SK-N-SH (cell line): ENCODE measurements around the gene FFAR4. TPM values are rescaled to one million over a fixed set of nuclear protein-coding genes. Genes with fewer than 3 reads are reported as not detected.

Experiments
- CTCF ChIA-PET: fragments of 300-600, 350-600 bp; formaldehyde crosslinking; extraction: SDS; loops from one replicate; lab custom pipeline; 2021; lab: Yijun Ruan, JAX
- POLR2A ChIA-PET: fragments of 350-600 bp; sonication (Branson Sonifier 250); formaldehyde crosslinking; extraction: SDS; loops from one replicate; lab custom pipeline; 2020; ENCODE audit warnings: antibody characterized with exemption, inconsistent platforms; lab: Yijun Ruan, JAX
- DNase-seq: peaks from one replicate; pipeline ENCODE4 v3.0.0; 2012
- H2AFZ ChIP-seq: fragments of 200-600 bp; sonication (generic); 2 replicates; pipeline ENCODE4 v1.8.1; 2016; ENCODE audit warnings: antibody characterized with exemption, mild to moderate bottlenecking, low read depth
- H3F3A ChIP-seq: fragments of 200-600 bp; sonication (generic); replicated peaks from 2 replicates; pipeline ENCODE3; 2016; ENCODE audit warnings: antibody characterized with exemption, mild to moderate bottlenecking; ENCODE audit not compliant: insufficient read depth
- H3K27ac ChIP-seq, 2 experiments: fragments of 200-500 bp in 1 of 2; fragments of 200-600 bp in 1 of 2; sonication (Bioruptor generic) in 1 of 2; sonication (generic), shearing (Covaris generic) in 1 of 2; 2 replicates each; pipeline versions ENCODE4 v1.5.1 to v1.6.1; 2014 to 2016; ENCODE audit warnings: low read depth in 2 of 2, inconsistent platforms in 1 of 2, low read length in 1 of 2, mild to moderate bottlenecking in 1 of 2, mixed read lengths in 1 of 2
- H3K27me3 ChIP-seq: fragments of 200-600 bp; sonication (generic), shearing (Covaris generic); 2 replicates; pipeline ENCODE4 v1.6.1; 2016; ENCODE audit warnings: mixed run types; ENCODE audit not compliant: insufficient read depth
- H3K36me3 ChIP-seq, 2 experiments: fragments of 200-500 bp in 1 of 2; fragments of 200-600 bp in 1 of 2; sonication (Bioruptor generic) in 1 of 2; sonication (generic) in 1 of 2; replicated peaks in 1 of 2; 2 replicates each; pipeline versions ENCODE3 to v1.5.1; 2014 to 2016; ENCODE audit warnings: low read length in 1 of 2, mild to moderate bottlenecking in 1 of 2; ENCODE audit not compliant: insufficient read depth in 2 of 2, control insufficient read depth in 1 of 2
- H3K4me1 ChIP-seq, 2 experiments: fragments of 200-500 bp in 1 of 2; fragments of 200-600 bp in 1 of 2; sonication (Bioruptor generic) in 1 of 2; sonication (generic), shearing (Covaris generic) in 1 of 2; 2 replicates each; pipeline versions ENCODE4 v1.5.1 to v1.6.1; 2014 to 2016; ENCODE audit warnings: low read depth in 1 of 2, low read length in 1 of 2, mixed run types in 1 of 2; ENCODE audit not compliant: insufficient read depth in 2 of 2, control insufficient read depth in 1 of 2
- H3K4me2 ChIP-seq: fragments of 200-600 bp; sonication (generic), shearing (Covaris generic); 2 replicates; pipeline ENCODE4 v1.6.1; 2017; ENCODE audit warnings: mixed run types
- H3K4me3 ChIP-seq, 2 experiments: fragments of 200-500 bp in 1 of 2; fragments of 200-600 bp in 1 of 2; sonication (Bioruptor generic) in 1 of 2; sonication (generic), shearing (Covaris generic) in 1 of 2; 2 replicates each; pipeline versions ENCODE4 v1.5.1 to v1.8.1; 2014 to 2016; ENCODE audit warnings: low read depth in 2 of 2, inconsistent platforms in 1 of 2, low read length in 1 of 2, mild to moderate bottlenecking in 1 of 2, mixed read lengths in 1 of 2, moderate library complexity in 1 of 2
- H3K79me2 ChIP-seq: fragments of 200-600 bp; sonication (generic); 2 replicates; pipeline ENCODE4 v1.8.1; 2017; ENCODE audit warnings: mild to moderate bottlenecking; ENCODE audit not compliant: insufficient read depth
- H3K9ac ChIP-seq: fragments of 200-600 bp; sonication (generic); 2 replicates; pipeline ENCODE4 v1.6.1; 2017; ENCODE audit warnings: mixed run types
- H3K9me2 ChIP-seq: fragments of 200-600 bp; sonication (generic); 2 replicates; pipeline ENCODE4 v1.6.1; 2017; ENCODE audit warnings: mixed run types
- H3K9me3 ChIP-seq: fragments of 200-600 bp; sonication (generic); 2 replicates; pipeline ENCODE4 v1.6.1; 2017; ENCODE audit warnings: mixed run types, mild to moderate bottlenecking, moderate library complexity
- H4K20me1 ChIP-seq: fragments of 200-600 bp; sonication (generic); 2 replicates; pipeline ENCODE4 v1.6.1; 2017; ENCODE audit warnings: mild to moderate bottlenecking, mixed run types; ENCODE audit not compliant: insufficient read depth
- CHD2 ChIP-seq: fragments of 150-350 bp; IDR thresholded peaks from 2 replicates; pipeline ENCODE4 v1.6.1; 2018; ENCODE audit warnings: low read length; ENCODE audit not compliant: partially characterized antibody
- ELF1 ChIP-seq: IDR thresholded peaks from 2 replicates; pipeline ENCODE4 v1.4.0; 2012
- FOXJ3 ChIP-seq: sonication (generic); formaldehyde crosslinking; IDR thresholded peaks from 2 replicates; pipeline ENCODE4 v1.5.1; 2020; ENCODE audit warnings: mild to moderate bottlenecking, missing genetic modification reagents
- GATA2 ChIP-seq: sonication (generic); formaldehyde crosslinking; IDR thresholded peaks from 2 replicates; pipeline ENCODE4 v1.5.0; 2020; ENCODE audit warnings: mild to moderate bottlenecking, missing genetic modification reagents
- IRF3 ChIP-seq: fragments of 150-350 bp; IDR thresholded peaks from 2 replicates; pipeline ENCODE4 v1.6.1; 2016; ENCODE audit warnings: mild to moderate bottlenecking, low read depth, low read length
- JUND ChIP-seq: IDR thresholded peaks from 2 replicates; pipeline ENCODE4 v1.4.0; 2012
- MEF2A ChIP-seq: IDR thresholded peaks from 2 replicates; pipeline ENCODE4 v1.4.0; 2012; ENCODE audit warnings: low read depth, borderline replicate concordance
- MXI1 ChIP-seq: IDR thresholded peaks from 2 replicates; pipeline ENCODE4 v1.6.1; 2012; ENCODE audit warnings: mild to moderate bottlenecking, low read depth, low read length, improper control_type of control experiment
- NFIC ChIP-seq: IDR thresholded peaks from 2 replicates; pipeline ENCODE4 v1.4.0; 2012; ENCODE audit warnings: borderline replicate concordance
- NRF1 ChIP-seq: IDR thresholded peaks from 2 replicates; pipeline ENCODE4 v1.6.1; 2012; ENCODE audit warnings: low read depth, mild to moderate bottlenecking, low read length
- RAD21 ChIP-seq: IDR thresholded peaks from 2 replicates; pipeline ENCODE4 v1.6.1; 2012; ENCODE audit warnings: mild to moderate bottlenecking, low read length
- RCOR1 ChIP-seq: fragments of 150-350 bp; IDR thresholded peaks from 2 replicates; pipeline ENCODE4 v1.6.1; 2017; ENCODE audit warnings: antibody characterized with exemption, low read length
- RFX5 ChIP-seq: IDR thresholded peaks from 2 replicates; pipeline ENCODE4 v1.6.1; 2012; ENCODE audit warnings: mild to moderate bottlenecking, improper control_type of control experiment, low read length
- RXRA ChIP-seq: IDR thresholded peaks from 2 replicates; pipeline ENCODE4 v1.4.0; 2012; ENCODE audit warnings: low read depth, mild to moderate bottlenecking, borderline replicate concordance
- SIN3A ChIP-seq: IDR thresholded peaks from 2 replicates; pipeline ENCODE4 v1.6.1; 2012; ENCODE audit warnings: low read depth, mild to moderate bottlenecking, low read length, moderate library complexity, borderline replicate concordance
- SMC3 ChIP-seq: IDR thresholded peaks from 2 replicates; pipeline ENCODE4 v1.6.1; 2012; ENCODE audit warnings: low read depth, low read length, improper control_type of control experiment
- TCF12 ChIP-seq: IDR thresholded peaks from 2 replicates; pipeline ENCODE4 v1.4.0; 2012
- USF1 ChIP-seq: IDR thresholded peaks from 2 replicates; pipeline ENCODE4 v1.4.0; 2012; ENCODE audit warnings: low read depth, borderline replicate concordance
- WGBS: methylation state at CpG from one replicate; pipeline ENCODE4 v1.1.6; 2017; ENCODE audit warnings: low lambda C conversion rate; 5-methylcytosine and 5-hydroxymethylcytosine counted together
- polyA plus RNA-seq, 3 experiments: library from polyadenylated mRNA; depleted of rRNA; stranded (reverse); fragments of >200 nt; gene quantifications; 2 replicates each; pipeline ENCODE4 v1.2.3, GENCODE V29; 2012
- TF ChIP-seq, protein P1 (sequence below): fragments of 150-350 bp; IDR thresholded peaks from 2 replicates; pipeline ENCODE4 v1.6.1; 2017; ENCODE audit warnings: antibody characterized with exemption, low read length, low read depth, borderline replicate concordance
- TF ChIP-seq, protein P2 (sequence below): IDR thresholded peaks from 2 replicates; pipeline ENCODE4 v1.6.1; 2012; ENCODE audit warnings: mild to moderate bottlenecking, low read depth, low read length, moderate library complexity

FFAR4 gene
- polyA plus RNA-seq, 1 of the 3 experiments (the other 2 are of a cell fraction): not detected

GRCh38 chr10:93601146-93601773 is 34.8 kb downstream of the FFAR4 start, which contains the start of gene RBP4:
TSS of gene RBP4 (minus strand) at chr10:93601235. CDS start at chr10:93601028, 207 bp downstream.
- Histone ChIP-seq H4K20me1 (no peaks in the 10 kb centered on the region), H3K27ac (no peak within 1 kb of the TSS), H3K9me2 (no peaks in the 10 kb centered on the region), H3K27me3 (peaks cover 28% of the 10 kb centered on the region; the same call in 1 of the 2 replicates), H3K9me3 (no peaks in the 10 kb centered on the region), H3K9ac (no peak within 1 kb of the TSS), H2AFZ (0 out of 2 replicates have a peak within 1 kb of the TSS, but pooled peaks have one; percentile 8), H3F3A (no peaks in the 10 kb centered on the region), H3K4me3 (peak within 1 kb of the TSS; percentile 28 to 49), H3K4me2 (peak within 1 kb of the TSS; percentile 77), H3K36me3 (no peaks in the 10 kb centered on the region), H3K79me2 (no peaks in the 10 kb centered on the region), H3K4me1 (peaks cover 0 to 5% of the 10 kb centered on the region in 2 experiments; a peak in 1 of 4 replicates)
- 0% methylated on average over 7 of the region's 63 CpGs for WGBS
- peak; percentile 62 for DNase-seq
- ChIA-PET CTCF (no interaction called here), POLR2A (no interaction called here)
- TF ChIP-seq RAD21 (no peak), MXI1 (no peak), ELF1 (no peak), SIN3A (no peak), NFIC (no peak), GATA2 (CRISPR knock-in tag) (no peak), MEF2A (no peak), CHD2 (no peak), TCF12 (no peak), USF1 (no peak), SMC3 (no peak)

DNA sequence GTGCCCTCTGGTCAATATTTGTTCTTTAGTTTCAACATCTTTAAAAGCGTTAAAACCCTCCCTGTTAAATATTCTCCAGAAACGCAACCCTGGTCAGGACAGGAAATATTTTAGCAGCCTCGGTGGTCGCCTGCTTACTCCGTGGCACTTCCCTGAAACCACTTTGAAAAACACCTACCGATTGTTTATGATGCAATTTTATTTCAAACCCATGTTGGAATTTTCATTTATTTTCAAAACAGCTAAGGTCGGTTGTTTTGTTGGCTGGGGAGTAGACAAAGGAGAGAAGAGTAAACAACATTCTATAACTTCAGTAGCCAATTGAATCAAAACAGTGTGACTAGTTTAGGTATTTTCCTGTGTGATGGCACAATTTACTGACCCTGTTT is 35.3 kb downstream of the FFAR4 start:
- CTCF ChIA-PET: no interaction called here
- Histone ChIP-seq H3K4me3 (no peak overlapping the region), H3K4me2 (peak overlapping the region; percentile 77; the same call in 1 of the 2 replicates), H3K9ac (no peak overlapping the region), H3K27me3 (peaks cover 28% of the 10 kb centered on the region; the same call in 1 of the 2 replicates), H3K4me1 (peaks cover 0 to 5% of the 10 kb centered on the region in 2 experiments; a peak in 1 of 4 replicates), H3K27ac (no peak overlapping the region), H3K79me2 (no peaks in the 10 kb centered on the region), H3K36me3 (no peaks in the 10 kb centered on the region), H3F3A (no peaks in the 10 kb centered on the region), H3K9me2 (no peaks in the 10 kb centered on the region), H2AFZ (no peak overlapping the region), H3K9me3 (no peaks in the 10 kb centered on the region), H4K20me1 (no peaks in the 10 kb centered on the region)
- POLR2A ChIA-PET: no interaction called here
- no peak for DNase-seq
- WGBS: 26% methylated on average over 7 of the region's 7 CpGs
- TF ChIP-seq USF1: no peak
- no peak for TF ChIP-seq JUND
- TF ChIP-seq RFX5: no peak
- TF ChIP-seq TCF12: no peak
- TF ChIP-seq IRF3: no peak
- TF ChIP-seq RXRA: no peak
- TF ChIP-seq NFIC: no peak
- no peak for TF ChIP-seq NRF1
- TF ChIP-seq, protein P1, sequence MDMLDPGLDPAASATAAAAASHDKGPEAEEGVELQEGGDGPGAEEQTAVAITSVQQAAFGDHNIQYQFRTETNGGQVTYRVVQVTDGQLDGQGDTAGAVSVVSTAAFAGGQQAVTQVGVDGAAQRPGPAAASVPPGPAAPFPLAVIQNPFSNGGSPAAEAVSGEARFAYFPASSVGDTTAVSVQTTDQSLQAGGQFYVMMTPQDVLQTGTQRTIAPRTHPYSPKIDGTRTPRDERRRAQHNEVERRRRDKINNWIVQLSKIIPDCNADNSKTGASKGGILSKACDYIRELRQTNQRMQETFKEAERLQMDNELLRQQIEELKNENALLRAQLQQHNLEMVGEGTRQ: no peak
- TF ChIP-seq RCOR1: no peak
- no peak for TF ChIP-seq FOXJ3 (CRISPR knock-in tag)
- TF ChIP-seq, protein P2, sequence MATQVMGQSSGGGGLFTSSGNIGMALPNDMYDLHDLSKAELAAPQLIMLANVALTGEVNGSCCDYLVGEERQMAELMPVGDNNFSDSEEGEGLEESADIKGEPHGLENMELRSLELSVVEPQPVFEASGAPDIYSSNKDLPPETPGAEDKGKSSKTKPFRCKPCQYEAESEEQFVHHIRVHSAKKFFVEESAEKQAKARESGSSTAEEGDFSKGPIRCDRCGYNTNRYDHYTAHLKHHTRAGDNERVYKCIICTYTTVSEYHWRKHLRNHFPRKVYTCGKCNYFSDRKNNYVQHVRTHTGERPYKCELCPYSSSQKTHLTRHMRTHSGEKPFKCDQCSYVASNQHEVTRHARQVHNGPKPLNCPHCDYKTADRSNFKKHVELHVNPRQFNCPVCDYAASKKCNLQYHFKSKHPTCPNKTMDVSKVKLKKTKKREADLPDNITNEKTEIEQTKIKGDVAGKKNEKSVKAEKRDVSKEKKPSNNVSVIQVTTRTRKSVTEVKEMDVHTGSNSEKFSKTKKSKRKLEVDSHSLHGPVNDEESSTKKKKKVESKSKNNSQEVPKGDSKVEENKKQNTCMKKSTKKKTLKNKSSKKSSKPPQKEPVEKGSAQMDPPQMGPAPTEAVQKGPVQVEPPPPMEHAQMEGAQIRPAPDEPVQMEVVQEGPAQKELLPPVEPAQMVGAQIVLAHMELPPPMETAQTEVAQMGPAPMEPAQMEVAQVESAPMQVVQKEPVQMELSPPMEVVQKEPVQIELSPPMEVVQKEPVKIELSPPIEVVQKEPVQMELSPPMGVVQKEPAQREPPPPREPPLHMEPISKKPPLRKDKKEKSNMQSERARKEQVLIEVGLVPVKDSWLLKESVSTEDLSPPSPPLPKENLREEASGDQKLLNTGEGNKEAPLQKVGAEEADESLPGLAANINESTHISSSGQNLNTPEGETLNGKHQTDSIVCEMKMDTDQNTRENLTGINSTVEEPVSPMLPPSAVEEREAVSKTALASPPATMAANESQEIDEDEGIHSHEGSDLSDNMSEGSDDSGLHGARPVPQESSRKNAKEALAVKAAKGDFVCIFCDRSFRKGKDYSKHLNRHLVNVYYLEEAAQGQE: no peak
